ENCODE measurements around the gene DOCK1.

The DOCK1 gene

GRCh38 chr10:127151541-127151940, 246.3 kb downstream of the DOCK1 start:
- Mint-ChIP-seq H3K36me3 (ENCODE audit: low read depth) (peaks cover 6% of the 10 kb centered on the region), H3K4me3 (no peak overlapping the region), H3K4me1 (peaks cover 38% of the 10 kb centered on the region), H3K27ac (no peak overlapping the region), H3K9me3 (no peaks in the 10 kb centered on the region), H3K27me3 (ENCODE audit: low read depth, poor library complexity) (no peaks in the 10 kb centered on the region)
- no peak for TF ChIP-seq CTCF (IDR thresholded peaks at IDR 0.05)
- DNase-seq = no peak

- no peak overlapping the region for H3K27ac Mint-ChIP-seq
- H3K36me3 Mint-ChIP-seq (ENCODE audit: low read depth) = peaks cover 6% of the 10 kb centered on the region
- no peaks in the 10 kb centered on the region for H3K27me3 Mint-ChIP-seq (ENCODE audit: low read depth, poor library complexity)
- H3K4me3 Mint-ChIP-seq = no peak overlapping the region
- no peak for TF ChIP-seq CTCF (IDR thresholded peaks at IDR 0.05)
- no peak for DNase-seq
- no peaks in the 10 kb centered on the region for H3K9me3 Mint-ChIP-seq
- peaks cover 38% of the 10 kb centered on the region for H3K4me1 Mint-ChIP-seq
These were observed 246.9 kb downstream of the DOCK1 start for GRCh38 chr10:127151981-127152699.

GRCh38 chr10:127153181-127153580, 248.0 kb downstream of the DOCK1 start:
- H3K9me3 Mint-ChIP-seq = no peaks in the 10 kb centered on the region

GRCh38 chr10:127154831-127155620, 249.8 kb downstream of the DOCK1 start:
- Mint-ChIP-seq H3K4me3 (no peak overlapping the region), H3K27ac (no peak overlapping the region), H3K27me3 (ENCODE audit: low read depth, poor library complexity) (no peaks in the 10 kb centered on the region), H3K9me3 (no peaks in the 10 kb centered on the region), H3K4me1 (peaks cover 29% of the 10 kb centered on the region), H3K36me3 (ENCODE audit: low read depth) (no peaks in the 10 kb centered on the region)
- DNase-seq = no peak
- TF ChIP-seq CTCF (IDR thresholded peaks at IDR 0.05) = no peak

More at GRCh38 chr10:127153181-127153580, 248.0 kb downstream of the DOCK1 start:
- Mint-ChIP-seq H3K27me3 (ENCODE audit: low read depth, poor library complexity) (no peaks in the 10 kb centered on the region), H3K27ac (no peak overlapping the region), H3K4me1 (peaks cover 35% of the 10 kb centered on the region), H3K4me3 (no peak overlapping the region), H3K36me3 (ENCODE audit: low read depth) (peaks cover 3% of the 10 kb centered on the region)
- TF ChIP-seq CTCF (IDR thresholded peaks at IDR 0.05) = no peak
- no peak for DNase-seq

- Mint-ChIP-seq H3K9me3 (no peaks in the 10 kb centered on the region), H3K36me3 (ENCODE audit: low read depth) (no peaks in the 10 kb centered on the region), H3K27ac (no peak overlapping the region), H3K4me3 (no peak overlapping the region), H3K4me1 (peaks cover 23% of the 10 kb centered on the region), H3K27me3 (ENCODE audit: low read depth, poor library complexity) (no peaks in the 10 kb centered on the region)
- TF ChIP-seq CTCF (IDR thresholded peaks at IDR 0.05) = no peak
- no peak for DNase-seq
These were observed 251.9 kb downstream of the DOCK1 start for GRCh38 chr10:127157089-127157488.

Measured in nephron progenitor cell (in vitro differentiated cells).